Skeletal muscle cell (primary cell): ENCODE measurements around the gene GINM1.

ENCODE experiments used
- DNase-seq: peaks from one replicate; pipeline ENCODE4 v3.0.0-alpha.2; 2010; ENCODE audit warnings: low read depth
- H3K4me3 ChIP-seq: 2 replicates; pipeline ENCODE4 v1.5.1; 2011; ENCODE audit warnings: low read depth, mild to moderate bottlenecking, control low read depth, low read length, moderate library complexity

The GINM1 gene

DNA sequence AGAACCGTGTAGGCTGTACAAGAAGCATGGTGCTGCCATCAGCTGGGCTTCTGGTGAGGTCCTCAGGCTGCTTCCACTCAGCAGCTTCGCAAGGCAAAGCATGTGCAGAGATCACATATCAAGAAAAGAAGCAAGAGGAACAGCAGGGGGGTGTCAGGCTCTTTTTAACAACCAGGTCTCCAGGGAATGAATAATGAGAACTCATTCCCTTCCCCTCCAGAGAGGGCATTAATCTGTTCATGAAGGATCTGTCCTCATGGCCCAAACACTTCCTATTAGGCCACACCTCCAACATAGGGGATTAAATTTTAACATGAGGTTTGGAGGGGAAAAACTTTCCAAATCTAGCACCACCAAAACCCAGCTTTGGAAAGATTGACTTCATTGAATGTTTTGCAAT, 20.0 kb downstream of the GINM1 start:
- no peak for DNase-seq
- H3K4me3 ChIP-seq = no peak overlapping the region

DNA sequence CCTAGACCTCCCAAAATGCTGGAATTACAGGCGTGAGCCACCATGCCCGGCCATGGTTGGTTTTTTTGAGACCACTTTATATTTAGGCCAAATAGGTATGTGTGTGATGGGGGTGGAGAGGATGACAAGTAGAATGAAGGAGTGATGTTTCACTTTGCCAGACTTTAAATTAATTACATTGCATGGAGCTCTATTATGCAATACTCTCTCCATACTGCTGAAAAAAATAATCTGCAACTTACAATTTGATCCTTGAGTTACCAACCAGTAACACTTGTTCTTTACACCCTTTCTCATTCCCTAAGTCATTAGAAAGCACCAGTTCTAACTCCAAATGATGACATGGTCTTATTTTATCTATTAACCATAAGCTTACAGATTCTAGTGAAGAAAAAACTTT, 26.8 kb downstream of the GINM1 start:
- H3K4me3 ChIP-seq = no peak overlapping the region
- no peak for DNase-seq

DNA sequence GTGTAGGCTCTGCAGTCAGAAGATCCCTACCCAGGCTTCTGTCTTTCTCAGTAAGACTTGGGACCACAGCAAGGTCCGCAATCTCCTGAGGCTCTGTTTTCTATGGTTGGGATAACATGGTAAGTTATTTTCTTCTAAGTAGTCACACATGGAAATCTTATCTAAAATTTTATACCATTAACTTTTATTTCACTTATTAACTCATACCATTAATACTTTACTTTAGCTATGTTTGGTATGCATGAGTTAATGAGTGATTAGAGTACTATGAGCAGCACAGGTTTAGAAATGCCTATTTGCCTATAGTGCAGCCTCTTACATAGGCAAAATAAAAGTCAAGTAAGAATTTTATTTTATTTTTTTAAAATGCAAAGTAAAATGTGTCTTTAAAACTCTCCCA, 27.2 kb downstream of the GINM1 start:
- no peak overlapping the region for H3K4me3 ChIP-seq
- DNase-seq = no peak

DNA sequence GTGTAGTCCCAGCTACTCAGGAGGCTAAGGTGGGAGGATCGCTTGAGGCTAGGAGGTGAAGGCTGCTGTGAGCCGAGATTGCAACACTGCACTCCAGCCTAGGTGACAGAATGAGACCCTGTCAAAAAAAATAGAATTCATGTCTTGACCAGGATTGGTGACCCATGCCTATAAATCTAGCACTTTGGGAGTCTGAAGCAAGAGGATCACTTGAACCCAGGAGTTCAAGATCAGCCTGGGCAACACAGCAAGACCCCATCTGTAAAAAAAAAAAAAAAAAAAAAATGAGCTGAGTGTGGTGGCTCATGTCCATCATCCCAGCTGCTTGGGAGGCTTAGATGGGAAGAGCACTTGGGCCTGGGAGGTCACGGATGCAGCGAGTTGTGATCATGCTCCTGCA, 34.3 kb downstream of the GINM1 start:
- H3K4me3 ChIP-seq = no peak overlapping the region

DNA sequence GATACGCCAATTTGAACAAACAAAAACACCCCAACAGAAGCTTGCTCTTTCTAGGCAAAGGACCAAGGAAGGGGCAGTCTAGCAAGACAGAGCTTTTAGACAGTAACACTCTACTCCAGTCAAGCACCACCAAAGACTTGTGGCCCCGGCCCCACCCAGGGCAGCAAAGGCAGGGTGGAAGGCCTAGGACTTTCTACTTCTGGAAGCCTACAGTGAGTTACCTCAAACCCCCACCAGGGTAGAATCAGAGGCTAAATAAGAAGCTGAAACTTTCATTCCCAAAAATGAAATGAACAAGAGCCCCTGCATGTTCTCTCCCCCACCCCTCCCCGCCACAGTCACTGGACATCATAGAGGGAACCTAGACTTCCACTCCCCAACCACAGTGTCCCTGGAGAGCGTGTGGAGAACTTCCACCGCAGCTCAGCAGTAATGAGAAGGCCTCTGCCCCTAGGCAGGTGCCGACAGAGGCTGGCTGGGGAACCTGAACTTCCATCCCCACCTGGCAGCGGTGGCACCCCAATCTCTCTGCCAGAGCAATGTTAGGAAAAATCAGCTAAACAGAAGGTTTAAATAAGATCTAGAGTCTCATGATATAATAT, 42.3 kb downstream of the GINM1 start:
- no peak overlapping the region for H3K4me3 ChIP-seq
- no peak for DNase-seq

More for the DNA sequence above, 34.3 kb downstream of the GINM1 start:
- no peak for DNase-seq

DNA sequence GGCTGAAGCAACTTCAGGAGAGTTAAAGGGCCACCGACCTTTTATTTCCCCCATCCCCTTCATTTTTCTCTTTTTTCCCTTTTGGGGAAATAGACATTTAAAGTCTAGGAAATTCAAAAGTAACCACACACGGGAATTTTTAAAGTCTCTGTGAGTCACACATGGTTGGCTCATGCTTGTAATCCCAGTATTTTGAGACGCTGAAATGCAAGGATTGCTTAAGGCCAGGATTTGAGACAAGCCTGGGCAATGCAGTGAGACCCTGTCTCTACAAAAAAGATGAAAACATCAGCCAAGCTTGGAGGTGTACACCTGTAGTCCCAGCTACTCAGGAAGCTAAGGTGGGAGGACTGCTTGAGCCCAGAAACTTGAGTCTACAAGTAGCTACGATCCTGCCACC, 48.2 kb downstream of the GINM1 start:
- DNase-seq = no peak
- no peak overlapping the region for H3K4me3 ChIP-seq

DNA sequence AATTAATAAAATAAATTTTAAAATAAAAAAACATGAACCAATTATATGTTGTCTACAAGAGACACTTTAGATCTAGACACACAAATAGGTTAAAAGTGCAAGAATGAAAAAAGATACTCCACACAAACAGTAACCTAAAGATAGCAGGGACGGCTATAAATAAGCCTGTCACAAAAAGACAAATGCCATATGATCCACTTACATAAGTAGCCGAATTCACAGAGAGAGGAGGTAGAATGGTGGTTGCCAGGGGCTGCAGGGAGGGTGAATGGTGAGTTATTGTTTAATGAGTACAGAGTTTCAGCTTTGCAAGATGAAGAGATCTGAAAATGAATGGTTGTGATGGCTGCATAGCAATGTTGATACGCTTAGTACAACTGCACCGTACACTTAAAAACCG, 49.6 kb downstream of the GINM1 start:
- no peak for DNase-seq
- no peak overlapping the region for H3K4me3 ChIP-seq

DNA sequence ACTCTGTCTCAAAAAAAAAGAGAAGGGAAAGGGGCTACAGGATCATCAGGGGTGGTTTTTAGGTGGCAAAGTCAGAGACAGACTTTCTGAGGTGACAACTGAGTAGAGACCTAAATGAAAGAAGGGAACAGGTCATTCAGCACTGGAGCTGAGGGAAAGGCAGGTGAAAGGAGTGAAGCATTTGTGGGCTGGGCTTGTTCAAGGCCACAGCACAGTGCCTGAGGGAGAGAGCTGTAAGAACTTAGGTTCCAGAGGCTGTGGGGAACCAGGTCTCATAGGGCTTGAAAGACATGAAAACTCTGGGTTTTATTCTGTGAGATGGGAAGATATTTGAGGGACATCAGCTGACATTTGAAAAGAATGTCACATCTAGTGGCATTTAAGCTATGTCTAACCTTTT, 61.5 kb downstream of the GINM1 start:
- DNase-seq = no peak

DNA sequence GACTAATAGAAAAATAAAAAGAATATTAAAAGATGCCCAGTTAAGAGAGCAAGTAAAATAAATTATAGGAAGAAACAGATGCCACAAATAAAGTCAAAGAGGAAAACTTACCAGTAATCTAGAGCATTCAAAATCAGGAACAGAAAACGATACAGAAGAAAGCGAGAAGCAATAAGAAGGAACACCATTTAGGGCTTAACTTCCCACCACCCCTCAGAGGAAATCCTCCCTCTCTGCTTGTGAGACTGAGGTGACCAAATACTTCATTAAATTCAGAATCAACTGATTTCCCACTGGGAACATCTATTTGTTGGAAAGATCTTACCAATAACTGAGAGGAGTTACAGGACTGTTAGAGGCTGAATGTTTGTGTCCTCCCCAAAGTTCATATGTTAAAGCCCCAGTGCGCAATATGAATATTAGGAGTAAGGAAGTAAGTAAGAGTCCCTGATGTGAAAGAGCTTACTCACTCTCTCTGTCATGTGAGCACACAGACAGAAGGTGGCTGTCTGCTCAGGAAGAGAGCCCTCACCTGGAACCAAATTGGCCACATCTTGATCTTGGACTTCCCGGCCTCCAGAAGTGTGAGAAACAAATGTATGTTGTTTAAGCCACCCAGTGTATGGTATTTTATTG, 62.8 kb downstream of the GINM1 start:
- DNase-seq = no peak
- no peak overlapping the region for H3K4me3 ChIP-seq

More for the DNA sequence above, 61.5 kb downstream of the GINM1 start:
- no peak overlapping the region for H3K4me3 ChIP-seq

DNA sequence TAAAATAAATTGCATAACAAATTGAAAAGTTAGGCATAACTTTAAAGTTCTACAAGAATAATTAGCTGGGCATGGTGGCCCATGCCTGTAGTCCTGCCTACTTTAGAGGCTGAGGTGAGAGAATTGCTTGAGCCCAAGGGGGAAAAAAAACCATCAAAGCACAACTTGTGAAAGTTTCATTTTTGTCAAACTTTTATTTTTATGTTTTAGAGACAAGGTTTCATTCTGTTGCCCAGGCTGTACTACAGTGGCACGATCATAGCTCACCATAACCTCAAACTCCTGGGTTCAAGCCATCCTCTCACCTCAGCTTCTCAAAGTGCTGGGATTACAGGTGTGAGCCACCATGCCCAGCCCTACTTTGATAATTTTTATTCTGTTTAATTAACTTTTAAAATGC, 68.1 kb downstream of the GINM1 start:
- H3K4me3 ChIP-seq = no peak overlapping the region

DNA sequence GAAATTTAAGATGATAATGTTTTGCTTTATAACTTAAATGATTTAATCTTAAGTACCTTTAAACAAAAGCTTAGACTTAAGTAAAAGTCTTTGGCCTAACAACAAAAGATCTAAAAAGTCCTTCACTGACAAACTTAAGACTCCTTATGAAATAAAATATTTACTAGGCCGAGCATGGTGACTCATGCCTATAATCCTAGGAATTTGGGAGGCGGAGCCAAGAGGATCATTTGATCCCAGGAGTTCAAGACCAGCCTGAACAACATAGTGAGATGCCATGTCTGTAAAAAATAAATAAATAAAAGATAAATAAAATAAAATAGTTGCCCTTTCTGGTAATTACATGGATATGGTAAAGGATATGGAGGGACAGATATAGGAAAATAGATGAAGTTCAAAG, 69.9 kb downstream of the GINM1 start:
- H3K4me3 ChIP-seq = no peak overlapping the region

More for the DNA sequence above, 68.1 kb downstream of the GINM1 start:
- no peak for DNase-seq

More for the DNA sequence above, 69.9 kb downstream of the GINM1 start:
- DNase-seq = no peak
